Measurements from ENCODE around the gene AFF1.

Gene AFF1

GRCh38 chr4:87087015-87087414, 152.2 kb downstream of the AFF1 start:
- no peak for FAIRE-seq

- no peak for FAIRE-seq
These were observed 152.6 kb downstream of the AFF1 start for GRCh38 chr4:87087420-87087819.

- no peak for FAIRE-seq
These were observed 153.4 kb downstream of the AFF1 start for GRCh38 chr4:87088186-87088585.

- FAIRE-seq, result no peak
These were observed 154.6 kb downstream of the AFF1 start for GRCh38 chr4:87089368-87089767.

GRCh38 chr4:87090305-87090704, 155.5 kb downstream of the AFF1 start:
- FAIRE-seq, result no peak

- FAIRE-seq, result no peak
These were observed 157.8 kb downstream of the AFF1 start for GRCh38 chr4:87092389-87093141.

GRCh38 chr4:87093443-87094123, 158.8 kb downstream of the AFF1 start:
- FAIRE-seq, result peak; percentile 55

- no peak for FAIRE-seq
These were observed 162.3 kb downstream of the AFF1 start for GRCh38 chr4:87097075-87097474.

- no peak for FAIRE-seq
These were observed 165.4 kb downstream of the AFF1 start for GRCh38 chr4:87100168-87100567.

- no peak for FAIRE-seq
These were observed 166.9 kb downstream of the AFF1 start for GRCh38 chr4:87101543-87102199.

- FAIRE-seq, result no peak
These were observed 168.3 kb downstream of the AFF1 start for GRCh38 chr4:87103086-87103485.

GRCh38 chr4:87103691-87104187, 168.9 kb downstream of the AFF1 start:
- no peak for FAIRE-seq

GRCh38 chr4:87105101-87105845, 170.5 kb downstream of the AFF1 start:
- no peak for FAIRE-seq

- no peak for FAIRE-seq
These were observed 173.3 kb downstream of the AFF1 start for GRCh38 chr4:87108142-87108546.

- FAIRE-seq, result no peak
These were observed 174.3 kb downstream of the AFF1 start for GRCh38 chr4:87109121-87109520.

- FAIRE-seq, result peak; percentile 17
These were observed 175.1 kb downstream of the AFF1 start for GRCh38 chr4:87109945-87110344.

GRCh38 chr4:87112063-87112462, 177.3 kb downstream of the AFF1 start:
- no peak for FAIRE-seq

GRCh38 chr4:87114245-87115062, 179.6 kb downstream of the AFF1 start:
- no peak for FAIRE-seq

- FAIRE-seq, result no peak
These were observed 181.4 kb downstream of the AFF1 start for GRCh38 chr4:87116231-87116630.

GRCh38 chr4:87117051-87117731, 182.4 kb downstream of the AFF1 start:
- FAIRE-seq, result no peak

- no peak for FAIRE-seq
These were observed 182.9 kb downstream of the AFF1 start for GRCh38 chr4:87117732-87118075.

- FAIRE-seq, result no peak
These were observed 183.6 kb downstream of the AFF1 start for GRCh38 chr4:87118421-87118820.
